Neuron (in vitro differentiated cells): Measurements from ENCODE around the gene EIF6.

Experiments
- H2AFZ ChIP-seq: one replicate; pipeline ENCODE4 v1.6.1; 2013; ENCODE audit warnings: low read depth, mild to moderate bottlenecking, inconsistent platforms, low read length, moderate library complexity
- H3K27me3 ChIP-seq: one replicate; pipeline ENCODE4 v1.6.1; 2013; ENCODE audit warnings: low read length; ENCODE audit not compliant: insufficient read depth
- H3K36me3 ChIP-seq: one replicate; pipeline ENCODE4 v1.6.1; 2013; ENCODE audit warnings: low read length; ENCODE audit not compliant: insufficient read depth
- H3K4me1 ChIP-seq: one replicate; pipeline ENCODE4 v1.6.1; 2013; ENCODE audit warnings: low read length; ENCODE audit not compliant: insufficient read depth
- H3K4me3 ChIP-seq: 2 replicates; pipeline ENCODE4 v1.5.1; 2013; ENCODE audit warnings: mild to moderate bottlenecking, low read length, moderate library complexity
- H3K9me3 ChIP-seq: one replicate; pipeline ENCODE4 v1.6.1; 2013; ENCODE audit warnings: low read length

The EIF6 gene

DNA sequence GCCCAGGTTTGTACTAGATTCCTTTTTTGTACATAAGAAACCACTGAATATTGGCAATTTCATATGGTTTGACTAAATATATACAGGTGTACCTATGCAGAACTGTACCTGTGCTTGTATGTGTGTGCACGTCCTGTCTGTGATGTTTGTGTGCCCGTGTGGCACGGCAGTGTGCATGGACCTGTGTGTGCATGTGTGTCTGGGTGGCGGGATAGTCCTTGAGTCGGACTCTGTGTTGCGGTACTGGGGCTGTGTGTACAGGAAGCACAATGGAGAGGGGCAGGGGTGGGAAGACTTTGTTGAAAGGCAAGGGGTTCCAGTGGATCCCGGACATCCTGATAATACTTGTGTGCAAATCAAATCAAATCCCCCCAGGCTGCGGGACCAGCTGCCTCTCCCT, 11.1 kb upstream of the EIF6 start:
- Histone ChIP-seq H3K9me3 (no peaks in the 10 kb centered on the region), H3K4me1 (no peaks in the 10 kb centered on the region)

DNA sequence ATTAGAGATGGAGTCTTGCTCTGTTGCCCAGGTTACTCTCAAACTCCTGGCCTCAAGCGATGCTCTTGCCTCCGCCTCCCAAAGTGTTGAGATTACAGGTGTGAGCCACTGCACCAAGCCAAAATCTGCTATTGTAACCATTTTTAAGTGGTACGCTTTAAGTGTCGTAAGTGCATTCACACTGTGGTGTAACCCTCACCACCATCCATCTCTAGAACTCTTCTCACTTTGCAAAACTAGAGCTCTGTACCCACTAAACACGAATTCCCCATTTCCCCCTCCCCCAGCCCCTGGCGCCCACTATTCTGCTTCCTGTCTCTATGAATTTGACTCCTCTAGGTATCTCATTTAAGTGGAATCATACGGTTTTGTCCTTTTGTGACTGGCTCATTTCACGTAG, 10.5 kb upstream of the EIF6 start:
- Histone ChIP-seq H2AFZ (no peak overlapping the region), H3K36me3 (no peaks in the 10 kb centered on the region), H3K4me3 (no peak overlapping the region), H3K27me3 (peaks cover 21% of the 10 kb centered on the region), H3K9me3 (no peaks in the 10 kb centered on the region), H3K4me1 (no peaks in the 10 kb centered on the region)

More for the DNA sequence above, 11.1 kb upstream of the EIF6 start:
- Histone ChIP-seq H3K36me3 (no peaks in the 10 kb centered on the region), H3K27me3 (peaks cover 16% of the 10 kb centered on the region), H3K4me3 (no peak overlapping the region), H2AFZ (no peak overlapping the region)

GRCh38 chr20:35294293-35294685, 9.7 kb upstream of the EIF6 start:
- Histone ChIP-seq H3K9me3 (no peaks in the 10 kb centered on the region), H3K36me3 (no peaks in the 10 kb centered on the region), H3K27me3 (peaks cover 24% of the 10 kb centered on the region), H2AFZ (no peak overlapping the region), H3K4me1 (no peaks in the 10 kb centered on the region), H3K4me3 (no peak overlapping the region)

GRCh38 chr20:35293303-35294292, 9.0 kb upstream of the EIF6 start:
- Histone ChIP-seq H3K36me3 (no peaks in the 10 kb centered on the region), H3K9me3 (no peaks in the 10 kb centered on the region), H3K4me1 (no peaks in the 10 kb centered on the region), H3K27me3 (peaks cover 24% of the 10 kb centered on the region), H2AFZ (no peak overlapping the region), H3K4me3 (no peak overlapping the region)

DNA sequence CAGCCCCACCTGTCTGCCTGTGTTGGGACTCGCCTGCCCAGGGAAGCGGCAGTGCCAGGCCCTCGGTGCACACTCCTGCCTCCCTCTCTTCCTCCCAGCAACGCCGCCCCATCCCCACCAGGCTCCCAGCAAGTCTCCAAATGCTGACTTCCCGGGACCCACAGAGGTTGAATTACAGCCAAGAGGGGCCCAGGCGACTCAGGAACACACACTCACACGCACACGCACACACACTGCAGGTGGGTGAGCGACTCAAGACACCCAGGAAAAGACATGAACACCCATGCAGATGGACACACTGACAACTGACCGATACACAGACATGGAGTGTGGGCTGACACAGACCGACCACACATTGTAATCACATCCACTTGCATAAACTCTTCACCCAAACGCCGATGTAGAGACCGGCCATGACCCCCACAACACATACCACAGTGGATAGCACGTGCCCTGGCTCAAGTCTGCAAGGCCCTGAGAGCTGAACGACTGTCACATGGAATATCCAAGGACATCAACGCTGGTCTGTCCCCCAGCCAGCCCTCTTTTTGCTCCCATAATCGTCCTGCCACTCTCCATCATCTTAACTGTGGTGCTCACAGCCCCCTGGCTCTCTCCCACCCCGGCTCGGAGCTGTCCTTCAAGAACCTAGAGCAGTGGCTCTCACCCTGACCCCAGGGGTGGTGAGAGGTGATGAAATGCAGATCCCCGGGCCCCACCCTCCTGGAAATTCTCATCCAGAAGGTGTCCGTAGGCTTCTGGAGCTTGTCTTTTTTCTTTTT, 8.1 kb upstream of the EIF6 start:
- H3K4me3 ChIP-seq = no peak overlapping the region
- no peak overlapping the region for H2AFZ ChIP-seq
- no peaks in the 10 kb centered on the region for H3K9me3 ChIP-seq
- H3K27me3 ChIP-seq = peaks cover 24% of the 10 kb centered on the region
- H3K4me1 ChIP-seq = no peaks in the 10 kb centered on the region
- no peaks in the 10 kb centered on the region for H3K36me3 ChIP-seq

DNA sequence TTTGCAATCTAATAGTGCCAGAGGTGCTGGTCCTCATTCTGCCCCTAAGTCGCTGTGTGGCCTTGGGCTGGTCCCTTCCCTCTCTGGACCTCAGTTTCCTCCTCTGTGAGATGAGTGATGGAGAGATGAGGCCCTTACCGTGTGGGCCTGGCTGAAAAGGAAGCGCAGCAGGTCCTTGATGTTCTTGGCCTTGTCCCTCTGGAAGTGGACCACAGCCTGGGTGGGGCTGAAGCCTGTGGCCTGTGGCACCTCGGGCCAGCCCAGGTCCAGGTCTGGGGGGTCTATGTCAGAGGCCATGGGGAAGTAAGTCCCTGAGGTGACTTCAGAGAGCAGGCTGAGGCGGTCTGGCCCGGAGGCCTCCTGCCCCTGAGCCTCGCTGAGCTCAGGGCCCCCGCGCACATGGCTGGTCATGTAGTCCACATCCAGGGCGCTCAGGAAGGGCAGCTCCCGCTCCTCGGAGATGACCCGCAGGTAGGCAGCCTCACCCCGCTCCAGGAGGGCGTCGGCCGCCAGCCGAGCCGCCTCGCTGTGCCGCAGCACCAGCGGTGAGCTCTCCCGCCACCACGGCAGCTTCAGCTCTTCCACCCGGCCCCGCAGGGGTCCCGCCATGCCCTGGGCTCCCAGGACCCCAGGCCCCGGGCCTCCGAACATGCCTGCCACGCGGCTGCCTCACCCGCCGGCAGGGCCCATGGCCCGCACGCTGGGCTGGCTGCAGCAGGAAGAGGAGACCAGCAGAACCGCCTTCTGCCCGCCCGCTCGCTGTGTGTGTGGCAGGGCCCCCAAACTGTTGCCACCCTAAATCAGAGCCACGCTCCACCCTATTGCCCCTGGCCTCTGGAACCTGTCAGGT, 7.3 kb upstream of the EIF6 start, which contains the start of gene FAM83C:
Gene FAM83C (minus strand): TSS at position 772 of the 850 bp plus-strand sequence. CDS start 121 bp downstream, at position 651.
- Histone ChIP-seq H3K9me3 (no peaks in the 10 kb centered on the region), H2AFZ (no peak within 1 kb of the TSS), H3K4me3 (no peak within 1 kb of the TSS), H3K4me1 (no peaks in the 10 kb centered on the region), H3K27me3 (peaks cover 24% of the 10 kb centered on the region), H3K36me3 (no peaks in the 10 kb centered on the region)

GRCh38 chr20:35290887-35291417, 6.4 kb upstream of the EIF6 start:
- Histone ChIP-seq H2AFZ (no peak overlapping the region), H3K27me3 (peaks cover 24% of the 10 kb centered on the region), H3K36me3 (no peaks in the 10 kb centered on the region), H3K4me1 (no peaks in the 10 kb centered on the region), H3K4me3 (no peak overlapping the region), H3K9me3 (no peaks in the 10 kb centered on the region)

DNA sequence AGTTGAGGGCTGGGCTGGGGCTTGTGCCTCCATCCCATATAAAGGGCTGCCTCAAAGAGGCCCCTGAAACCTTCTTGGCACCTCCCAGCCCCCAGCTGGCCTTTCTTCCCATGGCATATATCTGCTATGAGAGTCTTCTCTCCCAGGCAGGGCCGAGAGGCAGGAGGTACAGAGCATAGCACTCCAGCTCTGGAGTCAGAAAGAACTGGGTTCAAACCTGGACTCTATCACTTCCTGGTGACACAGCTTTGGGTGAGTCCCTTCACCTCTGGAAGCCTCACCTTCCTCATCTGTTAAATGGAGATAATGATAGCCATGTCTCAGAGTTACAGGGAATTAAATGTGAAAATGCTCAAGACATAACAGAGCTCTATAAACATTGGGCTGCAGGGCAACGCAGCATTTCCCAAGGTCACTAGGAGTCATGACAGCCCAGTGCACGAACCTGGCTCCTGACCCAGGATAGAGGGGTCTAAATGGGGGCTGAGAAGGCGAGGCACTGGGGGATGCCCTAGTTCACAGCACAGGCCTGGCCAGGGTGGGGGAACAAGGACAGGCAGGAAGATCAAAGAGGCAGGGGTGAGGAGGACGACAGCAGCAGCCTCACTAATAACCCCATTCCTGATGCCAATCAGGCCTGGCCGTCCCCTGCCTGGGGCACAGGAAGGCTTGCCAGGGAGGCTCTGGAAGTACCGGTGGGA, 5.8 kb upstream of the EIF6 start:
- no peaks in the 10 kb centered on the region for H3K4me1 ChIP-seq
- no peak overlapping the region for H2AFZ ChIP-seq
- H3K4me3 ChIP-seq = no peak overlapping the region
- no peaks in the 10 kb centered on the region for H3K9me3 ChIP-seq
- peaks cover 24% of the 10 kb centered on the region for H3K27me3 ChIP-seq
- no peaks in the 10 kb centered on the region for H3K36me3 ChIP-seq

GRCh38 chr20:35288325-35289060, 3.9 kb upstream of the EIF6 start:
- peaks cover 19% of the 10 kb centered on the region for H3K27me3 ChIP-seq
- no peaks in the 10 kb centered on the region for H3K9me3 ChIP-seq
- no peak overlapping the region for H3K4me3 ChIP-seq
- H3K4me1 ChIP-seq = peaks cover 8% of the 10 kb centered on the region
- H3K36me3 ChIP-seq = no peaks in the 10 kb centered on the region
- no peak overlapping the region for H2AFZ ChIP-seq

- H3K4me3 ChIP-seq = no peak overlapping the region
- H3K36me3 ChIP-seq = no peaks in the 10 kb centered on the region
- no peaks in the 10 kb centered on the region for H3K9me3 ChIP-seq
- no peak overlapping the region for H2AFZ ChIP-seq
- peaks cover 19% of the 10 kb centered on the region for H3K27me3 ChIP-seq
- H3K4me1 ChIP-seq = peaks cover 12% of the 10 kb centered on the region
Measured at GRCh38 chr20:35287509-35288324, 3.1 kb upstream of the EIF6 start.

DNA sequence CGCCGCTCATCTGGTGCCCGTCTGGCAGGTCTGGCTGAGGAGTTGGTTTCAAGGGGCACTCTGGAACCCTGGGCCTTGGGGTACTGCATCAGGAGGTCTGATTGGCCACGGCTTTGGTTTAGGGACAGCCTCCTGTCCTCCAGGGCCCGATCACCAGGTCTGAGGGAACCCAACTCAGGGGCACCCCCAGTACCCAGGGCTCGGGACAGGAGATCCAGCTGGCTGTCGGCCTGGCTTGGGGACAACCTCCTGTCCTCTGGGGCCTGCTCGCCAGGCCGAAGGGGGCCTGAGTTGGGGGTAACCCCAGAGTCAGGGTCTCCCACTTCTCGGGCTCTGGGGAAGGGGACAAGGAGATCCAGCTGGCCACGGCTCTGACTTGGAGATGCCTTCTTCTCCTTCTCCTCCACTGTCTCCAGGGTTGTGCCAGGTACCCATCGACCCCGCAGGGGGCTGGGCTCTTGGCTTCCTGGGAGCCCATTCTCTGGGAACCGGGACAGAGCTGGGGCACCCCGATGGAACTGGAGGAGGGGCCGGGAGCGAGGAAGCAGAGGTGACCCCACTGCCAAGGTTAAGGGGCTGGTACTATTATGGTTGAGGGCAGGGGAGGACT, 2.4 kb upstream of the EIF6 start:
- Histone ChIP-seq H3K4me1 (peaks cover 12% of the 10 kb centered on the region), H2AFZ (no peak overlapping the region), H3K36me3 (peaks cover 2% of the 10 kb centered on the region), H3K4me3 (no peak overlapping the region), H3K27me3 (peaks cover 15% of the 10 kb centered on the region), H3K9me3 (no peaks in the 10 kb centered on the region)
